ENCODE results near the gene PPP1R16B.

PPP1R16B gene

DNA sequence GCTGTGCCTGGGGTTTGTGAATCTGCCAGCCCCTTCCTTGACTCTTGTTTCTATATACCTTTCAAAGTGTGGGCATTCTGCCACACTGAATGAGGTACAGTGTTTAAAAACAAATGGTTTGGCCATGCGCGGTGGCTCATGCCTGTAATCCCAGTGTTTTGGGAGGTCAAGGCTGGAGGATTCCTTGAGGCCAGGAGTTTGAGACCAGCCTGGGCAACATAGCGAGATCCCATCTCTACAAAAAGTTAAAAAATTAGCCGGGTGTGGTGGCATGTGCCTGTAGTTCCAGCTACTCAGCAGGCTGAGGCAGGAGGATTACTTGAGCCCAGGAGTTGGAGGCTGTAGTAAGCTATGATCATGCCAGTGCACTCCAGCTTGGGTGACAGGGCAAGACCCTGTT lies 126.5 kb downstream of the PPP1R16B start:
- H3K4me3 ChIP-seq (ENCODE audit: insufficient read depth, low read length, poor library complexity, severe bottlenecking) = no peak overlapping the region

DNA sequence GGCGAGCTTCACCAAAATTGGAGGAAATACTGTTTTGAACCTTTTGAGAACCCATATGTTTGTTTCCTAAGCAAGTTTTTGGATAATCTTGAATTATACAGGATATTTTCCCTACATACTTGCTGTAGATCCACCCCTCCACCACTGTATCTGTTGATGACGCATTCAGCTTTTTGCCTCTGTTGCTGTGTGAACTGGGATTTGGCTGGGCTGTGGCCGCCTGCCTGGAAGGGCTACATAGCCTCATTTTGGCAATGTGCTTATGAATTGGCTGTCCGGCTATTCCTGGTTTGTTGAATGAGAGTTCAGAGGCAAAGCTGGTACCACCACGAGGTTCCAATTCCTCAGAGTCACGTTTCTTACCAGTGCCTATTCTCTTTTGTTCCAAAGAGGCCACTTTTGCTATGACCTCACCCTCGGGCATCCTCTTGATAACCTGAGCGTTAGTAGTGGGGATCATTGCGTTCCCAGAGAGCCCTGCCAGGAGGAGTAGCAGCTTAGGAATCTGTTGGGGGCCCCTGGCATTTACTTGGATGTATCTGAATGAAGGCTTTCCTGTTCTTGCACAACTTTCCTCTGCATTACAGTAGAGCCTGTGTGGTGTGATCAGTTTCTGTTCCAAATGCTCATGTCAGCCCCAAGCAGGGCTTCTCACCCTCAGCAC lies 127.1 kb downstream of the PPP1R16B start:
- H3K4me2 ChIP-seq (ENCODE audit: low read depth, low read length, poor library complexity, severe bottlenecking) = peak overlapping the region; percentile 40
- H3K79me2 ChIP-seq (ENCODE audit: insufficient read depth, low read length) = peaks cover 100% of the 10 kb centered on the region
- H4K20me1 ChIP-seq (ENCODE audit: low read depth, low read length) = no peaks in the 10 kb centered on the region; the same call in 1 of the 2 replicates
- peaks cover 7% of the 10 kb centered on the region; the same call in 1 of the 2 replicates for H3K36me3 ChIP-seq (ENCODE audit: low read length)
- H2AFZ ChIP-seq (ENCODE audit: low read depth, low read length, severe bottlenecking) = no peak overlapping the region
- no peaks in the 10 kb centered on the region for H3K27me3 ChIP-seq (ENCODE audit: low read length)
- H3K9ac ChIP-seq (ENCODE audit: low read length) = 0 out of 2 replicates have a peak overlapping the region, but pooled peaks have one; percentile 12
- H3K9me3 ChIP-seq (ENCODE audit: insufficient read depth, low read length) = no peaks in the 10 kb centered on the region
- TF ChIP-seq, protein P1, sequence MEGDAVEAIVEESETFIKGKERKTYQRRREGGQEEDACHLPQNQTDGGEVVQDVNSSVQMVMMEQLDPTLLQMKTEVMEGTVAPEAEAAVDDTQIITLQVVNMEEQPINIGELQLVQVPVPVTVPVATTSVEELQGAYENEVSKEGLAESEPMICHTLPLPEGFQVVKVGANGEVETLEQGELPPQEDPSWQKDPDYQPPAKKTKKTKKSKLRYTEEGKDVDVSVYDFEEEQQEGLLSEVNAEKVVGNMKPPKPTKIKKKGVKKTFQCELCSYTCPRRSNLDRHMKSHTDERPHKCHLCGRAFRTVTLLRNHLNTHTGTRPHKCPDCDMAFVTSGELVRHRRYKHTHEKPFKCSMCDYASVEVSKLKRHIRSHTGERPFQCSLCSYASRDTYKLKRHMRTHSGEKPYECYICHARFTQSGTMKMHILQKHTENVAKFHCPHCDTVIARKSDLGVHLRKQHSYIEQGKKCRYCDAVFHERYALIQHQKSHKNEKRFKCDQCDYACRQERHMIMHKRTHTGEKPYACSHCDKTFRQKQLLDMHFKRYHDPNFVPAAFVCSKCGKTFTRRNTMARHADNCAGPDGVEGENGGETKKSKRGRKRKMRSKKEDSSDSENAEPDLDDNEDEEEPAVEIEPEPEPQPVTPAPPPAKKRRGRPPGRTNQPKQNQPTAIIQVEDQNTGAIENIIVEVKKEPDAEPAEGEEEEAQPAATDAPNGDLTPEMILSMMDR (IDR thresholded peaks at IDR 0.05; ENCODE audit: insufficient read depth, low read length, poor library complexity, severe bottlenecking) = no peak
- no peak for TF ChIP-seq EZH2phosphoT487 (conservative IDR thresholded peaks at IDR 0.05; ENCODE audit: low read length)
- no peaks in the 10 kb centered on the region for H3K9me2 ChIP-seq (replicated peaks; ENCODE audit: insufficient read depth, low read length)
- H3F3A ChIP-seq (ENCODE audit: insufficient read depth) = no peaks in the 10 kb centered on the region; the same call in 1 of the 2 replicates
- no peak overlapping the region for H3K4me3 ChIP-seq (ENCODE audit: insufficient read depth, low read length, poor library complexity, severe bottlenecking)
- peak overlapping the region; percentile 10; the same call in 1 of the 2 replicates for H3K27ac ChIP-seq (ENCODE audit: low read depth, low read length)

More for the DNA sequence above, 126.5 kb downstream of the PPP1R16B start:
- TF ChIP-seq EZH2phosphoT487 (conservative IDR thresholded peaks at IDR 0.05; ENCODE audit: low read length) = no peak
- TF ChIP-seq, protein P1 (IDR thresholded peaks at IDR 0.05; ENCODE audit: insufficient read depth, low read length, poor library complexity, severe bottlenecking) = no peak
- Histone ChIP-seq H3K79me2 (ENCODE audit: insufficient read depth, low read length) (peaks cover 100% of the 10 kb centered on the region), H3F3A (ENCODE audit: insufficient read depth) (no peaks in the 10 kb centered on the region; the same call in 1 of the 2 replicates), H3K9me2 (replicated peaks; ENCODE audit: insufficient read depth, low read length) (no peaks in the 10 kb centered on the region), H3K9me3 (ENCODE audit: insufficient read depth, low read length) (no peaks in the 10 kb centered on the region), H4K20me1 (ENCODE audit: low read depth, low read length) (no peaks in the 10 kb centered on the region; the same call in 1 of the 2 replicates), H3K4me2 (ENCODE audit: low read depth, low read length, poor library complexity, severe bottlenecking) (peak overlapping the region; percentile 40), H3K36me3 (ENCODE audit: low read length) (peaks cover 7% of the 10 kb centered on the region; the same call in 1 of the 2 replicates), H2AFZ (ENCODE audit: low read depth, low read length, severe bottlenecking) (no peak overlapping the region), H3K9ac (ENCODE audit: low read length) (0 out of 2 replicates have a peak overlapping the region, but pooled peaks have one; percentile 12), H3K27me3 (ENCODE audit: low read length) (no peaks in the 10 kb centered on the region), H3K27ac (ENCODE audit: low read depth, low read length) (no peak overlapping the region)

- Histone ChIP-seq H3K4me3 (ENCODE audit: insufficient read depth, low read length, poor library complexity, severe bottlenecking) (no peak overlapping the region), H2AFZ (ENCODE audit: low read depth, low read length, severe bottlenecking) (no peak overlapping the region), H3K9ac (ENCODE audit: low read length) (no peak overlapping the region), H3F3A (ENCODE audit: insufficient read depth) (no peaks in the 10 kb centered on the region; the same call in 1 of the 2 replicates), H3K9me2 (replicated peaks; ENCODE audit: insufficient read depth, low read length) (no peaks in the 10 kb centered on the region), H3K9me3 (ENCODE audit: insufficient read depth, low read length) (no peaks in the 10 kb centered on the region), H3K79me2 (ENCODE audit: insufficient read depth, low read length) (peaks cover 100% of the 10 kb centered on the region), H3K27me3 (ENCODE audit: low read length) (no peaks in the 10 kb centered on the region), H4K20me1 (ENCODE audit: low read depth, low read length) (peaks cover 9% of the 10 kb centered on the region; the same call in 1 of the 2 replicates), H3K4me2 (ENCODE audit: low read depth, low read length, poor library complexity, severe bottlenecking) (no peak overlapping the region), H3K36me3 (ENCODE audit: low read length) (peaks cover 10% of the 10 kb centered on the region; the same call in 1 of the 2 replicates), H3K27ac (ENCODE audit: low read depth, low read length) (no peak overlapping the region)
- TF ChIP-seq EZH2phosphoT487 (conservative IDR thresholded peaks at IDR 0.05; ENCODE audit: low read length) = no peak
- TF ChIP-seq, protein P1 (IDR thresholded peaks at IDR 0.05; ENCODE audit: insufficient read depth, low read length, poor library complexity, severe bottlenecking) = no peak
Measured at GRCh38 chr20:38934530-38934929, 129.0 kb downstream of the PPP1R16B start.

Measured in SU-DHL-6 (cell line).